ENCODE measurements around the gene TGFB1I1. TPM values are rescaled to one million over a fixed set of nuclear protein-coding genes. Genes with fewer than 3 reads are reported as not detected.

The TGFB1I1 gene
- total and polyA plus RNA-seq, 2 donors (not counting 3 experiments of a cell fraction or from before 2014, with no cell fraction given), result 73.7 to 115 TPM

DNA sequence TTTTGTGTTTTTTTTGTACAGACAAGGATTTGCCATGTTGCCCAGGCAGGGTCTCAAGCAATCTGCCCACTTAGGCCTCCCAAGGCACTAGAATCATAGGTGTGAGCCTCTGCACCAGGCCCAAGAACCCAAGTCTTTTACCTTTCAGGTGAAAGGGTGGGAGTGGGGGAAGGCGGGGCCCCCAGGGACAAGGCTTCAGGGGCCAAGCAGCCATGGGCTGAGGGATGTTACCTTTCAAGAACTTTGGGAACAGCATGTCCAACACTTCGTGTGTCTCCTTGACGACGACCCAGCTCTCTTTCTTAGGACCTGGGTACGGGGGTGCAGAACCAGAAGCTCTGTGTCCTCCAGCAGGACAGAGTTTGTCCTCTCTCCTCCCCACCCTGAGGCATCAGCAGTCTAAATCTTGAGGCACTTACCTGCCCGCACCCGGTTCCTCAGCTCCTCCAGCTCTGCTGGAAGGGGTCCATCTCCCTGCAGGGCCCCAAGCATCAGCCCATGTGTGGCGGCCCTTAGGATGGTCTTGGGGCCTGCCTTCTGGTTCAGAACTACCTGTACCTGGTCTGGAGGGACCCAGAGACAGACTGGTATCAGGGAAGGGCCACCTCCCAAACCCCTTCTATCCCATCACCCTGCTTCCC lies 19.9 kb downstream of the TGFB1I1 start:
- TF ChIP-seq POLR2AphosphoS5 (IDR thresholded peaks at IDR 0.05; ENCODE audit: insufficient read depth, low read depth, low read length) (no peak), JUN (IDR thresholded peaks at IDR 0.05; ENCODE audit: borderline replicate concordance, insufficient read depth, insufficient read length, low read depth) (no peak), MYC (IDR thresholded peaks at IDR 0.05; ENCODE audit: low read depth, low read length) (no peak)
- TF ChIP-seq, protein P1, sequence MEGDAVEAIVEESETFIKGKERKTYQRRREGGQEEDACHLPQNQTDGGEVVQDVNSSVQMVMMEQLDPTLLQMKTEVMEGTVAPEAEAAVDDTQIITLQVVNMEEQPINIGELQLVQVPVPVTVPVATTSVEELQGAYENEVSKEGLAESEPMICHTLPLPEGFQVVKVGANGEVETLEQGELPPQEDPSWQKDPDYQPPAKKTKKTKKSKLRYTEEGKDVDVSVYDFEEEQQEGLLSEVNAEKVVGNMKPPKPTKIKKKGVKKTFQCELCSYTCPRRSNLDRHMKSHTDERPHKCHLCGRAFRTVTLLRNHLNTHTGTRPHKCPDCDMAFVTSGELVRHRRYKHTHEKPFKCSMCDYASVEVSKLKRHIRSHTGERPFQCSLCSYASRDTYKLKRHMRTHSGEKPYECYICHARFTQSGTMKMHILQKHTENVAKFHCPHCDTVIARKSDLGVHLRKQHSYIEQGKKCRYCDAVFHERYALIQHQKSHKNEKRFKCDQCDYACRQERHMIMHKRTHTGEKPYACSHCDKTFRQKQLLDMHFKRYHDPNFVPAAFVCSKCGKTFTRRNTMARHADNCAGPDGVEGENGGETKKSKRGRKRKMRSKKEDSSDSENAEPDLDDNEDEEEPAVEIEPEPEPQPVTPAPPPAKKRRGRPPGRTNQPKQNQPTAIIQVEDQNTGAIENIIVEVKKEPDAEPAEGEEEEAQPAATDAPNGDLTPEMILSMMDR (IDR thresholded peaks at IDR 0.05; ENCODE audit: extremely low read depth in 1 of 2, insufficient read depth in 1 of 2, low read depth in 1 of 2, low read length in 2 of 2), result no peak
- peaks cover 6 to 16% of the 10 kb centered on the region in 2 experiments for H3K36me3 ChIP-seq (ENCODE audit: control insufficient read depth in 2 of 2, extremely low read depth in 1 of 2, insufficient read depth in 2 of 2, low read length in 2 of 2)
- H2AFZ ChIP-seq (ENCODE audit: low read depth, low read length), result no peak overlapping the region
- H4K20me1 ChIP-seq (replicated peaks; ENCODE audit: control insufficient read depth, extremely low read depth, insufficient read depth, low read length), result no peaks in the 10 kb centered on the region
- intact Hi-C loops (cut with micrococcal nuclease), result no loop called here
- ChIA-PET CTCF (interaction anchor here (1.3 kb wide), 1 partner anchor 31 kb away, joined by 5 read pairs; no protein-coding TSS in a partner anchor), POLR2A (no interaction called here)
- BruUV-seq (replicated peaks), result no TSS peak
- dilution Hi-C loops (cut with MboI; ENCODE audit: extremely low pct_ligation_motif_present, low sequenced_read_pairs), result no loop called here
- H3K27ac ChIP-seq (ENCODE audit: insufficient read depth, low read depth, low read length), result no peak overlapping the region
- DNase-seq (ENCODE audit: low read depth, low spot score) (no peak), FAIRE-seq (no peak)
- no peak overlapping the region for H3K9ac ChIP-seq (replicated peaks; ENCODE audit: extremely low read depth, insufficient read depth, low read length)
- H3K4me2 ChIP-seq (ENCODE audit: insufficient read depth, low read length), result no peak overlapping the region
- peaks cover 11% of the 10 kb centered on the region for H3K4me1 ChIP-seq (ENCODE audit: control insufficient read depth, extremely low read depth, insufficient read depth, low read length)
- no peaks in the 10 kb centered on the region for H3K9me1 ChIP-seq (replicated peaks; ENCODE audit: control insufficient read depth, extremely low read depth, insufficient read depth, low read length)
- H3K9me3 ChIP-seq (replicated peaks; ENCODE audit: control insufficient read depth, insufficient read depth, low read length), result no peaks in the 10 kb centered on the region
- H3K79me2 ChIP-seq (ENCODE audit: control insufficient read depth, insufficient read depth, low read length), result no peaks in the 10 kb centered on the region
- H3K27me3 ChIP-seq (ENCODE audit: control insufficient read depth in 2 of 2, insufficient read depth in 2 of 2, low read length in 2 of 2), result peaks cover 3 to 20% of the 10 kb centered on the region in 2 experiments
- no peak overlapping the region for H3K4me3 ChIP-seq (replicated peaks in 1 of 3; ENCODE audit: insufficient read depth in 1 of 3, low read depth in 1 of 3, low read length in 3 of 3)
